ENCODE data around the gene PRPS2.

Gene PRPS2

DNA sequence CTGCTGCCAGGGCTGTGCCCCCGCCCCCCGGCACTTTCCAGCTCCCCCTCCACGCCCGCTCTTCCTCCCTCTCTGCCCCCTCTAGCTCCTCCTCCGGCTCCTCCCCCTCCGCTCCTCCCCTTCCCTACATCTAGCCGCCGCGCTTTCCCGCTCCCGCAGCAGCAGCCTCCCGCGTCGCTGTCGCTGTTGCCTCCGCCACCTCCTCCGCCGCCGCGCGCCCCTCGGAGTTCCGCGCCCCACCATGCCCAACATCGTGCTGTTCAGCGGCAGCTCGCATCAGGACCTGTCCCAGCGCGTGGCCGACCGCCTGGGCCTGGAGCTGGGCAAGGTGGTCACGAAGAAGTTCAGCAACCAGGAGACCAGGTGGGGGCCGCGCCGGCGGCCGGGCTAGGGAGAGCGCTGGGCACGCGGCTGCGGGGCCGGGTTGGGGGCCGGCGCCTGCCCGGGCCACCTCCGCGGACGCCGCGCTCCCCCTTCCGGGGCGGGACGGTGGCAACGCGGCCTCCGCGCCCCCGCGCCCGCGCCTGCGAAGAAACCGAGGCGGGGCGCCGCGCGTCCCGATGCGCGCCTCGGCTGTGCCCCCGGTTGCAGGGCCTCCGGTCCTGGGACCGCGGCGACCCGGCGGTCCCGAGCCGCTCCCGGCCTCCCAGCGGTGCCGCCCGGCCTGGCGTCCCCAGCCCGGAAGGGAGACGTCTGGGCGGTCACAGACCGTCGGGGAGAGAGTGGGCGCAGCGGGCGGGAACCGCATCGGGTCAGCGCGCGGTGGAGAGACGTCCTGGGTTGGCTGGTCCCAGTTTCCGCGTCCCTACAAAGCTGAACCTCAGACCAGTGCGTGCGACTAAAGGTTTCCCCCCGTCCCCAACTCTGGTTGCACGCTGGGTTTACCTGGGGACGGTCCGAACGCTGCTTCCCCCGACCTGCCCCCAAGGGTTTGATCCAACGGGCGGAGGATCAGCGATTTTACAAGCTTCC lies at the start of gene PRPS2:
TSS of gene PRPS2 (plus strand) at position 156 of the 972 bp plus-strand sequence. CDS start at position 242, 86 bp downstream.
- peak; percentile 37 for DNase-seq

DNA sequence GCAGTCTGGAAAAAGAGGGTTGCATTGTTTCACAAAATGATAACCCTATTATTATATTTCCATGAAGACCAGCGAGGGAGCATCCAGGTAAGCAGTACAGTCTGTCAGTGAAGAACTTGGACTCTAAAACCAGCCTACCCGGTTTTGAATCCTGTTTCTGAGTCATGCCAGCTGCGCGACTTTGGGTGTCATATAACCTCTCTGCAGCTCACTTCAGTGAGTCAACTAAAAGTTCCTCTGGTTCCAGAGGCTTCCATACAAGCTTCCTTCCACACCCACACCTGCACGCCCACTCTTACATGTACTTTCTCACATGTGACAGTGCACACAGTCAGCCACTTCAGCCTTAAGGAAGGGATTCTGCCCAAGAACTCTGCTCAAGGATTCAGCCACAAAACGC lies 49.8 kb upstream of the PRPS2 start:
- DNase-seq, result no peak

DNA sequence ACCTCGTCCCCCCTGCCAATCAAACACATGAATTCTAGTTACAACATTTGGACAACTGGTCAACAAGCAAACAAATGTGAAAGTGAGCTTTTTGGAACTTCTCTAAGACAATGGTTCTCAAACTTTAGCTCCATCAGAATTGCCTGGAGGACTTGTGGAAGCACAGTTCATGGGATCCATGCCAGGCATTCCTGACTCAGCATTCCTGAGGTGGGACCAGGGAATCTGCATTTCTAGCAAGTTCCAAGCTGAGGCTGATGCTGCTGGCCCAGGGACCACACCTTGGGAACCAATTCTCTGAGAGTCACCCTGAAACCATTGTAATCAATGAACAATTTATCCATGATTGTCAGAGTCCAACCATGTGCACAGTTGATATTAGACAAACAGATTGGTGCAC lies 43.8 kb upstream of the PRPS2 start:
- DNase-seq, result no peak

DNA sequence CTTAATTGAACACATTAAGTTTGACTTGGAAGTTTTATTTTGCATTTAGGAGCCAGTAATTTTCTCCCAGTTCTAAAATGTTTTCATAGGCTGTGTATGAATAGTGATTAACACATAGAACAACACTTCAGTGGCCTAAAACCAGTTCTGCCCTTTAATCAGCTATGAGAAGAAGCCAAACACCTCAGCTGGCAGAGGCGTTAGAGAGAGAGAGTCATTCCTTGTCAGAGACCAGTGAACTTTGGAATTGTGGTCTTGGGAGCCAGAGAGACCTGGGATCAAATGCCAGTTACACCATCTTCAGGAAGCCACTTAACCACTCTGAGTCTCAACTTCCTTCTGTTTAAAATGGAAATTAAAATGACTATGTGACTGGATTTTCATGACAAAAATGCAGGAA lies 39.3 kb upstream of the PRPS2 start:
- no peak for DNase-seq

DNA sequence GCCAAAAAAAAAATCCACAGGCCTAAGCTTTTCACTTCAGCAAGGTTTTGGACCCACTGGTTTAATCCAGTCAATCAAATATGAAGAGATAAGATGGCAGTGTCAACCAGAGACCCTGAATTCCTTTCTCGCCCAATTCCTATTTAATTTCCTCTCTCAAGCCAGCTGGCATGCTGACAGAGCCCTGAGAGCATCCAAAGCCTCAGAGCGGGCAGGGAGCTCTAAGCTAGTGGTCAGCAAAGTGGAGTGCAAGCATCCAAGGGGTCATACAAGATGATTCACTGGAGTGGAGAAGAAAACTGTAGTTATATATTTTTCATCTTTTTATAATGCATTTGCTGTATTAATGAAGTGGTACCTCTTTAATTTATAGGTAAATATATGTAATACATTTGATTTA lies 37.8 kb upstream of the PRPS2 start:
- DNase-seq, result no peak

GRCh38 chrX:12758291-12758690 lies 32.9 kb upstream of the PRPS2 start:
- peak; percentile 2 for DNase-seq

- no peak for DNase-seq
Measured at GRCh38 chrX:12767856-12768255, 23.4 kb upstream of the PRPS2 start.

DNA sequence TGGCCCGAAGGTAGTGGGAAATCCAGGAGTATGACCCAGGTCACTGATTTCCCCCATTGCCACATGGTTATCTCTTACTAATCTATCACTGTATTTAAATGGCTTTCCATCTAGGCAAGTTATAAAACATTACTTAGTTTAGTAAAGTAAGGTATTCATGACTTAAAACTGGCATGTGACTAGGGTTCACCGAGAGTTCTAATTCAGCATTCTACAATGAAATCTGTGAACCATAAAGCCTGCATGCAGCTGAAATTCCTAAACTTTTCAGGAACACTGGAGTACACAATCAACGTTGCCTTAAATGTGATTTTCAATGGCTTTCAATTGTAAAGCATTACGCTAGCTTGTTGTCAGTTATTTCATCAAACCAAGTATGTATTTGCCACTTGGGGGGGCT lies 22.7 kb upstream of the PRPS2 start:
- DNase-seq, result no peak

- peak; percentile 8 for DNase-seq
Measured at GRCh38 chrX:12770440-12770839, 20.8 kb upstream of the PRPS2 start.

DNA sequence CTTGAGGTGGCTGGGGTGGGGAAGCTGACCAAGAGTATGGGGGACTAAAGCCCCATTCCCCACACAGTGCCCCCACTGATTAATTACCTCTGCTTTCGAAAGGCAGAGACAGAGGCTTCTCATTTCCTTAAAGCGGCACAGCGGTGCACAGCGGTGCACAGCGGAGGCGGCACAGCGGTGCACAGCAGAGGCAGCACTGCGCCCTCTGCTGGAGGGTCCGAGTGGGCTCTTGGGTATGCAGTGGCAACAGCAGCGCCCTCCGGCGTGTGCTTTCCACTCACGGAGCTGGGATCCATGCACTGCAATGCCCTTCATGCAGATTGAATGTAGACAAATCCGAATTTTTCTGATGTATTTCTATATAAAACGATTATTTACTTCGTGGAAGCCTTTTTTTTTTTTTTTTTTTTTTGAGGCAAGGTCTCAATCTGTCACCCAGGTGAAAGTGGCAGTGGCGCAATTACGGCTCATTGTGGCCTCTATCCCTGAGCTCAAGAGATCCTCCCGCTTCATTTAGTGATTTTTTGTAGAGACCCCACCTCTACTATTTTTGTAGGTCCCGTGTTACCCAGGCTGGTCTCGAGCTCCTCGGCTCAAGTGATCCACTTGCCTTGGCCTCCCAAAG lies 19.7 kb upstream of the PRPS2 start:
- peak; percentile 11 for DNase-seq

DNA sequence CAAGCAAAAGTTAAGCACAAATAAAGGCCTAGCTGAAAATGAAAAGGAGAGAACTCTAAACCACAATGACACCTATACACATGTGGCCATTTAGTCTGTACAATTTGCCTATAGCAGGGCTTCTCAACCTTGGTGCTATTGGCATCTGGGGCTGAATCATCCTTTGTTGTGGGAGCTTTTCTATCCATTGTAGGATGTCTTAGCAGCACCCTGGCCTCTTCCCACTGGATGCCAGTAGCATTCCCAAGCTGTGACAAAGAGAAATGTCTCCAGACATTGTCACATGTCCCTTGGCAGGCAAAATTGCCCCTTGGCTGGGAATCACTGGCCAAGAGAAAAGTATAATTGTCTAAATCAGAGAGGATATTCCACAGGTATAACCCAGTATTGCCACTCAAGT lies 13.5 kb upstream of the PRPS2 start:
- DNase-seq, result no peak

GRCh38 chrX:12779534-12779933 lies 11.7 kb upstream of the PRPS2 start:
- DNase-seq, result no peak

DNA sequence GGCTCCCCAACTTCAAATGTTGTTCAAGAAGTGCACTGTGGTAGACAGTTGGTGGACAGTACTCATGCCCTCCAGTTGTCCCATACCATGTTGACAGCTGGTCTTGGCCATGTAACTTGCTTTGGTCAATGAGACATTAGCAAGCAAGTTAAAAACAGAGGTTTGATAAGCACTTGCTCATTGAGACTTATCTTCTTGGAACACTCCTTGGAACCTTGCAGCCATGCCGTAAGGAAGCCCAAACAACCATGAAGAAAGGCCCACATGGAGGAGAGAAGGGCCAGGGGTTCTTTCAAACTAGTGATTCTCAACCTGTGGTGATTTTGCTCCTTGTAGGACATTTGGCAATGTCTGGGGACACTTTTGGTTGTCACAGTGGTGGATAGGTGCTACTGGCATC lies 2.6 kb upstream of the PRPS2 start:
- no peak for DNase-seq

DNA sequence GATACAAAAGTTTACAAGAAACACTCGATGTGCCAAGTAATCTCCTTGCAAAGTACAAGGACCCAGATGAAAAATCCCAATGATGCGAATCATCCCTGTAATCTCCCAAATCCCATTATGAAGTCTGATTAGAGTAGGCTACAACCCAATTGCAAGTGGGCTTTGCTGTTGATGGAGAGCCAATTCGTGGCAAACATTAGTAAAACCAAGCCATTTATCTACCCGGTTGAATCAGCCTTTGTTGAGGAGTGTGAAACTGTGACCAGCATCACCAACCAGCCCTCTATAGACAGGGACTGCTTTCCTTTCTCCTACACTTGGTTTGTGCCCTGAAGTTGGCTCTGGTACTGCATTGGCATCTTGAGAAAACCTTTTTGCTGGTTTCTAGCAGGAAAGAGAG lies 1.2 kb upstream of the PRPS2 start:
- no peak for DNase-seq

- DNase-seq, result no peak
Measured at GRCh38 chrX:12790885-12791256, 341 bp upstream of the PRPS2 start.

DNA sequence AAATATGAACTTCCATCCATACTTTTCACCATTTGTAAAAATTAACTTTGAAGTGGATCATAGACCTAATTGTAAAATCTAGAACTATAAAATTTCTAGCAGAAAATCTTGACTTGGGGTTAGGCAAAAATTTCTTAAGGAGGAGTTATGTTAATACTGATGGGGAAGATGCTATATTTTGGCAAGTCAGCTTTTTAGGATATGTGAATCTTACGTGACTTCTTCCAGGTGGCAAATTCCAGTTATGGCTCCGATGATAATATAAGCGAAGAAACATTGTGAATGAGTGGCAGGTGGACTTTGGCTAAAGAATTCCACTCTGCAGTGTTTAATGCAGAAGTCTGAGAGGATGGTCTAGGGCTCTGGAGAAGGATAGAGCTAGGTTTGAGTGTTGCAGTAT lies 1.5 kb downstream of the PRPS2 start:
- no peak for DNase-seq

GRCh38 chrX:12794654-12795053 lies 3.4 kb downstream of the PRPS2 start:
- DNase-seq, result no peak

GRCh38 chrX:12798601-12799000 lies 7.4 kb downstream of the PRPS2 start:
- peak; percentile 8 for DNase-seq

DNA sequence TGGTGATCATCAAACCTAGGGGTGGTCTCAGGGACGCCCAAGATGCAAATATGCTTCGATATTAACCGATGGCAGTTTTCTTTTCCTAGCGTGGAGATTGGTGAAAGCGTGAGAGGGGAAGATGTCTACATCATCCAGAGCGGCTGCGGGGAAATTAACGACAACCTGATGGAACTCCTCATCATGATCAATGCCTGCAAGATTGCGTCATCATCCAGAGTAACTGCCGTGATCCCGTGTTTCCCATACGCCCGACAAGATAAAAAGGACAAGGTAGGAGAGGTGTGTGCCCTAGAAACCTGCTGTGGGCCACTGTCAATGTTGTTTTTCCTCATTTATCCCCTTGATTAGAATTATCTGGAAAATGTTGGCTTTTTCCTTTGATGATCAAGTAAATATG lies 7.9 kb downstream of the PRPS2 start:
- DNase-seq, result no peak

DNA sequence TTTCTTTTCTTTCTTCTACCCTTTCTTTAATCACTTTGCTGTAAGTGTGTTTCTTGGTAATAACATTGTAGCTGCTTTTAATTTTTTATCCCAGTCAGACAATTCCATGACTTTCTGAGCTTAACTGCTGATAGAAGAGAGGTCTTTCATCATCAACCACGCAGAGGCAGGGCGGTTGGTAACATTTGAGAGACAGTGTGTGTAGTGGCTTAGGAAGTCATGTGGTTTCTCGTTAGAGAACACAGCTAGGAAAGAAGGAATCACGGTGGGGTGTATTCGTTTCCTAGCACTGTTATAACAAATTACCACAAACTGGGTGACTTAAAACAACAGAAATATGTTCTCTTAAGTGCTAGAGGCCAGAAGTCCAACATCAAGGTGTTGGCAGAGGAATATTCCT lies 11.5 kb downstream of the PRPS2 start:
- no peak for DNase-seq

DNA sequence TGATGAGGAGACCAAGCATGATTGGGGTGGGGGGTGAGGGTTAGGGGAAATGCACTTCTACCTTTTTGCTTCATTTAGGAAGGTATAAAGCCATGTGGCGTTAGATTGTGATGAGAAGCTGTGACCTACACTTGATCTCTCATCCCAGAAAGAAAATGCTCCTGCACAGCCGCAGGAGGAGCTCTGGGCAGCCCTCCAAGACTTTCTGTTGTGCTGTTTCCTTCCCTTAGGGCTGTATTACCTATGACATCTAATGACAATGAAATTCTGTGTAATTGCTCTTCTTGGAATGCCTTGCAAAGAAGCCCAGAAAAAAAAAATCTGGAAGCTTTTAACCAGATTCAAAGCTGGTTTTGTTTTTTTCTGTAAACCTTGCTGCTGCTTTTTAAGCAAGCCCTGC lies 13.4 kb downstream of the PRPS2 start:
- no peak for DNase-seq

DNA sequence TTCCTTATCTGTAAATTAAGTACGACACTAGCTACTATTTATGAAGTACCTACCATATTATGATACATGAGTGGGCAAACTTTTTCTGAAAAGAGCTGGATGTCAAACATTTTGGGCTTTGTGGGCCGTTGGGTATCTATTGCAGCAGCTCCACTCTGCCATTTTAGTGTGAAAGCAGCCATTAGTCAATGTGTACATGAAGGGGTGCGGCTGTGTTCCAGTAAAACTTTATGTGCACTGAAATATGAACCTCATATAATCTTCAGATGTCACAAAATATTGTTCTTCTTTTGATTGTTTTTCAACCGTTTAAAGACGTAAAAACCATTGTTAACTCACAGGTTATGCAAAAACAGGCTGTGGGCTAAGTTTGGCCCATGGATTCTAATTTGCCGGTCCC lies 14.1 kb downstream of the PRPS2 start:
- no peak for DNase-seq

- DNase-seq, result no peak
Measured at GRCh38 chrX:12811658-12812057, 20.4 kb downstream of the PRPS2 start.

DNA sequence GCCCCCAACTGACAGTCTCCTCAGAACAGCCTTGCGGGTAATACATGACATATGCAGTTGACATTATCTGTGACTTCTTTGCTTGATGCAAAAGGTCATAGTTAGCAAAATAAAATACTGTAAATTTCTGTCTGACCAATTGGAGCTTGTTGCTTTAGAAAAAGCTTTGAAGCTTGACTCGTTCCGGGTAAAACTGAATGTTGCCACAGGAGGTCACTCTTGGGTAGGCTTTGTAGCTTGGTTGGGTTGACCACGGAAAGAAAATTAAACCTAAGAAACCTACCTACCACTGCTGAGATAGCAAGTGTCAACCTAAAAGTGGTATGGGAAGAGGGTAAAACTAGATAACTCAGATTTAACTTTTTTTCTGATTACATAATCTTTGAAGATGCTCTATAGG lies 23.2 kb downstream of the PRPS2 start:
- DNase-seq, result peak; percentile 44

DNA sequence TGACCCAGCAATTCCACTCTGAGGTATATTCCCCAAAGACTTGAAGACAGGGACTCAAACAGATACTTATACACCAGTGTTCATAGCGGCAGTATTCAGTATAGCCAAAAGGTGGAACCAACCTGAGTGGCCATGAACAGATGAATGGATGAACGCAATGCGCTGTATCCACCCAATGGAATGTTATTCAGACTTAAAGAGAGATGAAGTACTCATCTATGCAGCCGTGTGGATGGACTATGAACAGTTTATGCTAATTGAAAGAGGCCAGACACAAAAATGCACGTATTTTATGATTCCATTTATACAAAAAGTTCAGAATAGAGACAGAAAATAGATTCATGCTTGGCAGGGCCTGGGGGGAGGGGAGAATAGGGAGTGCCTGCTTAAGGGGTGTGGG lies 26.3 kb downstream of the PRPS2 start:
- DNase-seq, result no peak
